ENCODE results near the gene ZNF423.

Gene ZNF423

GRCh38 chr16:49716339-49716934 lies 139.5 kb downstream of the ZNF423 start:
- no peak for DNase-seq

GRCh38 chr16:49713770-49714169 lies 142.1 kb downstream of the ZNF423 start:
- no peak for DNase-seq

- DNase-seq = no peak
These were observed 143.4 kb downstream of the ZNF423 start for GRCh38 chr16:49712542-49712941.

- no peak for DNase-seq
These were observed 143.8 kb downstream of the ZNF423 start for GRCh38 chr16:49712106-49712505.

GRCh38 chr16:49709057-49709456 lies 146.9 kb downstream of the ZNF423 start:
- DNase-seq = no peak

- no peak for DNase-seq
These were observed 147.4 kb downstream of the ZNF423 start for GRCh38 chr16:49708491-49708890.

- no peak for DNase-seq
These were observed 149.1 kb downstream of the ZNF423 start for GRCh38 chr16:49706620-49707355.

GRCh38 chr16:49704586-49705155 lies 151.2 kb downstream of the ZNF423 start:
- DNase-seq = no peak

- peak; percentile 61 for DNase-seq
These were observed 152.4 kb downstream of the ZNF423 start for GRCh38 chr16:49703483-49703882.

GRCh38 chr16:49701789-49702494 lies 154.0 kb downstream of the ZNF423 start:
- peak; percentile 97 for DNase-seq

GRCh38 chr16:49701065-49701685 lies 154.7 kb downstream of the ZNF423 start:
- DNase-seq = peak; percentile 79

- peak; percentile 93 for DNase-seq
These were observed 155.5 kb downstream of the ZNF423 start for GRCh38 chr16:49700251-49701064.

GRCh38 chr16:49699841-49700175 lies 156.1 kb downstream of the ZNF423 start:
- peak; percentile 61 for DNase-seq

GRCh38 chr16:49698931-49699840 lies 156.7 kb downstream of the ZNF423 start:
- DNase-seq = peak; percentile 91

- peak; percentile 84 for DNase-seq
These were observed 157.5 kb downstream of the ZNF423 start for GRCh38 chr16:49698453-49698815.

GRCh38 chr16:49697631-49698452 lies 158.1 kb downstream of the ZNF423 start:
- DNase-seq = peak; percentile 70

- peak; percentile 90 for DNase-seq
These were observed 159.4 kb downstream of the ZNF423 start for GRCh38 chr16:49696414-49697101.

- DNase-seq = no peak
These were observed 160.0 kb downstream of the ZNF423 start for GRCh38 chr16:49695782-49696413.

- DNase-seq = no peak
These were observed 162.5 kb downstream of the ZNF423 start for GRCh38 chr16:49693445-49693844.
